OCI-LY1 (cell line): ENCODE measurements around the gene ATP1A4.

Experiments
- H2AFZ ChIP-seq: fragments of 200-600 bp; sonication (generic), shearing (Covaris generic); 2 replicates; pipeline ENCODE4 v1.6.0; 2014; ENCODE audit warnings: antibody characterized with exemption, mild to moderate bottlenecking, low read length
- H3F3A ChIP-seq: fragments of 200-600 bp; sonication (generic), shearing (Covaris generic); 2 replicates; pipeline ENCODE4 v1.6.0; 2014; ENCODE audit warnings: mild to moderate bottlenecking, antibody characterized with exemption, low read length, moderate library complexity; ENCODE audit not compliant: insufficient read depth
- H3K27ac ChIP-seq: fragments of 200-600 bp; sonication (generic); 2 replicates; pipeline ENCODE4 v1.5.1; 2014; ENCODE audit warnings: low read length, mixed run types, mild to moderate bottlenecking, low read depth; ENCODE audit not compliant: poor library complexity, severe bottlenecking
- H3K27me3 ChIP-seq: fragments of 200-600 bp; sonication (generic); 2 replicates; pipeline ENCODE4 v1.6.0; 2014; ENCODE audit warnings: antibody characterized with exemption, mild to moderate bottlenecking, low read length, moderate library complexity; ENCODE audit not compliant: insufficient read depth
- H3K36me3 ChIP-seq: fragments of 200-600 bp; sonication (generic); 2 replicates; pipeline ENCODE4 v1.6.1; 2014; ENCODE audit warnings: mild to moderate bottlenecking, antibody characterized with exemption, low read length, moderate library complexity, mixed read lengths; ENCODE audit not compliant: insufficient read depth
- H3K4me1 ChIP-seq: fragments of 200-600 bp; sonication (generic); 2 replicates; pipeline ENCODE4 v1.5.1; 2014; ENCODE audit warnings: mild to moderate bottlenecking, low read length, moderate library complexity; ENCODE audit not compliant: insufficient read depth, severe bottlenecking
- H3K4me2 ChIP-seq: fragments of 200-600 bp; sonication (generic), shearing (Covaris generic); 2 replicates; pipeline ENCODE4 v1.6.1; 2014; ENCODE audit warnings: low read length
- H3K4me3 ChIP-seq: fragments of 200-600 bp; sonication (generic); 2 replicates; pipeline ENCODE4 v1.5.1; 2014; ENCODE audit warnings: low read length, low read depth, mild to moderate bottlenecking, mixed read lengths; ENCODE audit not compliant: poor library complexity, severe bottlenecking
- H3K79me2 ChIP-seq: fragments of 200-600 bp; shearing (Covaris generic); 2 replicates; pipeline ENCODE4 v1.6.1; 2016; ENCODE audit warnings: mixed run types, low read length, mixed read lengths; ENCODE audit not compliant: insufficient read depth
- H3K9ac ChIP-seq: fragments of 200-600 bp; sonication (generic), shearing (Covaris generic); 2 replicates; pipeline ENCODE4 v1.6.1; 2014; ENCODE audit warnings: mild to moderate bottlenecking, low read length, mixed read lengths
- H3K9me2 ChIP-seq: fragments of 200-600 bp; sonication (generic), shearing (Covaris generic); 2 replicates; pipeline ENCODE4 v1.6.1; 2014; ENCODE audit warnings: low read depth, mild to moderate bottlenecking, low read length, mixed read lengths
- H3K9me3 ChIP-seq: fragments of 200-600 bp; shearing (Covaris generic); 2 replicates; pipeline ENCODE4 v1.6.1; 2014; ENCODE audit warnings: low read length, mixed read lengths
- H4K20me1 ChIP-seq: fragments of 200-600 bp; sonication (generic), shearing (Covaris generic); 2 replicates; pipeline ENCODE4 v1.6.0; 2016; ENCODE audit warnings: mild to moderate bottlenecking, low read length; ENCODE audit not compliant: insufficient read depth
- EZH2 ChIP-seq: fragments of 200-600 bp; sonication (generic), shearing (Covaris generic); IDR thresholded peaks from 2 replicates; pipeline ENCODE4 v1.8.0; 2017; ENCODE audit warnings: borderline replicate concordance, mixed run types, mild to moderate bottlenecking, antibody characterized with exemption, low read length, moderate library complexity, mixed read lengths
- TF ChIP-seq, protein P1 (sequence below): fragments of 200-600 bp; sonication (generic), shearing (Covaris generic); IDR thresholded peaks from 2 replicates; pipeline ENCODE4 v1.5.1; 2017; ENCODE audit warnings: mild to moderate bottlenecking, antibody characterized with exemption, low read length, moderate library complexity, mixed read lengths

Gene ATP1A4

DNA sequence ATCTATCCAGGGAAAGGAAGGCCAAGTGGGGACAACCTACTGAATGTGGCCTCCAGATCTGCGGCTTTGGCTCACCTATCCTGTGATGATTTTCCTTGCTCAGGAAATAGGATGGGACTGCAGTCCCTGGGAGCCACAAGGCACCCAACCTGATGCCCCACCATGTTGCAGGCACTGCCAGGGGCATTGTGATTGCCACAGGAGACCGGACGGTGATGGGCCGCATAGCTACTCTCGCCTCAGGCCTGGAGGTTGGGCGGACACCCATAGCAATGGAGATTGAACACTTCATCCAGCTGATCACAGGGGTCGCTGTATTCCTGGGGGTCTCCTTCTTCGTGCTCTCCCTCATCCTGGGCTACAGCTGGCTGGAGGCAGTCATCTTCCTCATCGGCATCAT is 24.0 kb upstream of the ATP1A4 start:
- no peak overlapping the region for H3K4me3 ChIP-seq
- no peaks in the 10 kb centered on the region for H3K79me2 ChIP-seq
- H2AFZ ChIP-seq = no peak overlapping the region
- H3K9me3 ChIP-seq = no peaks in the 10 kb centered on the region
- H3K27ac ChIP-seq = no peak overlapping the region
- H3F3A ChIP-seq = no peaks in the 10 kb centered on the region
- H3K9ac ChIP-seq = no peak overlapping the region
- H3K4me2 ChIP-seq = no peak overlapping the region
- no peaks in the 10 kb centered on the region for H4K20me1 ChIP-seq
- TF ChIP-seq, protein P1, sequence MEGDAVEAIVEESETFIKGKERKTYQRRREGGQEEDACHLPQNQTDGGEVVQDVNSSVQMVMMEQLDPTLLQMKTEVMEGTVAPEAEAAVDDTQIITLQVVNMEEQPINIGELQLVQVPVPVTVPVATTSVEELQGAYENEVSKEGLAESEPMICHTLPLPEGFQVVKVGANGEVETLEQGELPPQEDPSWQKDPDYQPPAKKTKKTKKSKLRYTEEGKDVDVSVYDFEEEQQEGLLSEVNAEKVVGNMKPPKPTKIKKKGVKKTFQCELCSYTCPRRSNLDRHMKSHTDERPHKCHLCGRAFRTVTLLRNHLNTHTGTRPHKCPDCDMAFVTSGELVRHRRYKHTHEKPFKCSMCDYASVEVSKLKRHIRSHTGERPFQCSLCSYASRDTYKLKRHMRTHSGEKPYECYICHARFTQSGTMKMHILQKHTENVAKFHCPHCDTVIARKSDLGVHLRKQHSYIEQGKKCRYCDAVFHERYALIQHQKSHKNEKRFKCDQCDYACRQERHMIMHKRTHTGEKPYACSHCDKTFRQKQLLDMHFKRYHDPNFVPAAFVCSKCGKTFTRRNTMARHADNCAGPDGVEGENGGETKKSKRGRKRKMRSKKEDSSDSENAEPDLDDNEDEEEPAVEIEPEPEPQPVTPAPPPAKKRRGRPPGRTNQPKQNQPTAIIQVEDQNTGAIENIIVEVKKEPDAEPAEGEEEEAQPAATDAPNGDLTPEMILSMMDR = no peak
- no peak for TF ChIP-seq EZH2
- H3K9me2 ChIP-seq = no peaks in the 10 kb centered on the region
- peaks cover 6% of the 10 kb centered on the region; the same call in 1 of the 2 replicates for H3K27me3 ChIP-seq
- H3K4me1 ChIP-seq = no peaks in the 10 kb centered on the region
- no peaks in the 10 kb centered on the region for H3K36me3 ChIP-seq

DNA sequence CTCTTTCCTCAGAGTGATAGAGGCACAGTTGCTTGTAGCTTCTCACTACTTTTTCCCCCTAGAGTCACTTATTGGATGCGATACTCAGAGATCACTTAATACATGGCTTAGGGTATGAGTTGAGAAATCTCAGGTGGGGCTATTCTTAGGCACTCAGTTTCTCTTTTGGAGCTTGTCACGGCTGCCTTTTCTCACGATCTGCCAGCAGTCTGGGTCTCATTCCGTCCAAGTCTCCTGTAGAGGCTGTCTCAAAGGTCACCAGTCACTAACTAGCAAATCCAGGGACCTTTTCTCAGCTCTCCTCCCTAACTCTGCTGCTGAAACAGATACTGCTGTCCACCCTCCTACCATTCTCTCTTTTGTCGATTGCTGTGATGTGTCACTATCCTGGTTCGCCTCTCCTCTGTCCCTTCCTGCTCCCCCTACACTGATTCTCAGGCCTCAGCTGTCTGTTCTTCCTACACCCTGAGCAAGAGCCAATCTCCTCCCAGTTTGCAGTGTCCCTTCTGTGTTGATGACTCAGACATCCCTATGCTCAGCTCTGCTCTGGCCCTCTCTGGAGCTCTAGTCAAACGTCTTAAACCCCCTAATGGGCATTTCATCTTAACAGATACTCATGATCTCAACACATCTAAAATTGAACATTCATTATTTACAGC is 23.4 kb upstream of the ATP1A4 start:
- no peaks in the 10 kb centered on the region for H3K4me1 ChIP-seq
- H2AFZ ChIP-seq = no peak overlapping the region
- no peaks in the 10 kb centered on the region for H3F3A ChIP-seq
- TF ChIP-seq EZH2 = no peak
- TF ChIP-seq, protein P1 = no peak
- no peak overlapping the region for H3K4me2 ChIP-seq
- H3K9me2 ChIP-seq = no peaks in the 10 kb centered on the region
- H3K79me2 ChIP-seq = no peaks in the 10 kb centered on the region
- no peak overlapping the region for H3K27ac ChIP-seq
- H4K20me1 ChIP-seq = no peaks in the 10 kb centered on the region
- no peak overlapping the region for H3K4me3 ChIP-seq
- H3K9me3 ChIP-seq = no peaks in the 10 kb centered on the region
- no peaks in the 10 kb centered on the region for H3K36me3 ChIP-seq
- H3K9ac ChIP-seq = no peak overlapping the region
- peaks cover 6% of the 10 kb centered on the region; the same call in 1 of the 2 replicates for H3K27me3 ChIP-seq

DNA sequence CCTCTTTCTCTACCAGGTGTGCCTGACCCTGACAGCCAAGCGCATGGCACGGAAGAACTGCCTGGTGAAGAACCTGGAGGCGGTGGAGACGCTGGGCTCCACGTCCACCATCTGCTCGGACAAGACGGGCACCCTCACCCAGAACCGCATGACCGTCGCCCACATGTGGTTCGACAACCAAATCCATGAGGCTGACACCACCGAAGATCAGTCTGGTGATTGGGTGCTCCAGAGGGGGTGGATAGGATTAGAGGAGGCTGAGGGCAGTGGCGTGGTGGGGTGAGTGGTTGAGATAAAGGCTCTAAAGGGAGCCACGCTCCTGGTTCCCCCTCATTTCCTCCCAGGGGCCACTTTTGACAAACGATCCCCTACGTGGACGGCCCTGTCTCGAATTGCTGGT is 22.8 kb upstream of the ATP1A4 start:
- H3K9me3 ChIP-seq = no peaks in the 10 kb centered on the region
- no peak overlapping the region for H3K9ac ChIP-seq
- H3K4me3 ChIP-seq = no peak overlapping the region
- H3K36me3 ChIP-seq = no peaks in the 10 kb centered on the region
- H4K20me1 ChIP-seq = no peaks in the 10 kb centered on the region
- no peak for TF ChIP-seq EZH2
- TF ChIP-seq, protein P1 = no peak
- no peaks in the 10 kb centered on the region for H3K9me2 ChIP-seq
- no peak overlapping the region for H2AFZ ChIP-seq
- H3K27me3 ChIP-seq = peaks cover 6% of the 10 kb centered on the region; the same call in 1 of the 2 replicates
- no peaks in the 10 kb centered on the region for H3F3A ChIP-seq
- H3K4me1 ChIP-seq = no peaks in the 10 kb centered on the region
- H3K4me2 ChIP-seq = no peak overlapping the region
- H3K27ac ChIP-seq = no peak overlapping the region
- no peaks in the 10 kb centered on the region for H3K79me2 ChIP-seq
